OCI-LY3 (cell line): ENCODE measurements around the gene DEFB116.

Experiments
- CTCF ChIP-seq: fragments of 200-600, 300-600 bp; sonication (generic); IDR thresholded peaks from 2 replicates; pipeline ENCODE4 v1.5.1; 2014; ENCODE audit warnings: antibody characterized with exemption, low read length, low read depth
- EZH2phosphoT487 ChIP-seq: fragments of 200-600 bp; shearing (Covaris generic); IDR thresholded peaks from 2 replicates; pipeline ENCODE4 v1.6.1; 2018; ENCODE audit warnings: antibody characterized with exemption, mixed run types, low read depth

- no peak for TF ChIP-seq CTCF
- TF ChIP-seq EZH2phosphoT487, result no peak
These were observed 51.4 kb downstream of the DEFB116 start for GRCh38 chr20:31256959-31257358.
